Measurements from ENCODE around the gene TRRAP.
"Not testable (repeated sequence)": the region's sequence is repeated elsewhere in the genome, so short reads cannot be mapped to it uniquely, and the experiment has no call there.

Gene TRRAP

GRCh38 chr7:99033765-99034164, 155.4 kb downstream of the TRRAP start:
- no peak for DNase-seq

- no peak for DNase-seq
Measured at GRCh38 chr7:99034932-99035722, 156.8 kb downstream of the TRRAP start.

GRCh38 chr7:99035723-99036545, 157.6 kb downstream of the TRRAP start:
- DNase-seq, result no peak

GRCh38 chr7:99036546-99037111, 158.3 kb downstream of the TRRAP start:
- DNase-seq, result no peak

- DNase-seq, result no peak
Measured at GRCh38 chr7:99037327-99037940, 159.1 kb downstream of the TRRAP start.

GRCh38 chr7:99038086-99038855, 159.9 kb downstream of the TRRAP start:
- no peak for DNase-seq

- no peak for DNase-seq
Measured at GRCh38 chr7:99039384-99039891, 161.1 kb downstream of the TRRAP start.

- peak; percentile 74 for DNase-seq
Measured at GRCh38 chr7:99040104-99040958, 162.0 kb downstream of the TRRAP start.

GRCh38 chr7:99041526-99041925, 163.2 kb downstream of the TRRAP start:
- DNase-seq, result no peak

- DNase-seq, result no peak
Measured at GRCh38 chr7:99042957-99043356, 164.6 kb downstream of the TRRAP start.

- not testable (repeated sequence) for DNase-seq
Measured at GRCh38 chr7:99044858-99045257, 166.5 kb downstream of the TRRAP start.

- DNase-seq, result not testable (repeated sequence)
Measured at GRCh38 chr7:99046262-99046661, 167.9 kb downstream of the TRRAP start.

- no peak for DNase-seq
Measured at GRCh38 chr7:99046722-99047121, 168.4 kb downstream of the TRRAP start.

- no peak for DNase-seq
Measured at GRCh38 chr7:99047526-99048077, 169.3 kb downstream of the TRRAP start.

GRCh38 chr7:99050971-99051370, 172.6 kb downstream of the TRRAP start:
- DNase-seq, result no peak

- DNase-seq, result no peak
Measured at GRCh38 chr7:99054781-99055180, 176.4 kb downstream of the TRRAP start.

- DNase-seq, result no peak
Measured at GRCh38 chr7:99061001-99061776, 182.9 kb downstream of the TRRAP start.
